Measurements from ENCODE around the gene SLC25A44. TPM values are rescaled to one million over a fixed set of nuclear protein-coding genes. Genes with fewer than 3 reads are reported as not detected.

Gene SLC25A44
- total and polyA plus RNA-seq, 2 of the 8 experiments (the other 6 are each of a cell fraction or from before 2014, with no cell fraction given), result 23.4 to 32.1 TPM

DNA sequence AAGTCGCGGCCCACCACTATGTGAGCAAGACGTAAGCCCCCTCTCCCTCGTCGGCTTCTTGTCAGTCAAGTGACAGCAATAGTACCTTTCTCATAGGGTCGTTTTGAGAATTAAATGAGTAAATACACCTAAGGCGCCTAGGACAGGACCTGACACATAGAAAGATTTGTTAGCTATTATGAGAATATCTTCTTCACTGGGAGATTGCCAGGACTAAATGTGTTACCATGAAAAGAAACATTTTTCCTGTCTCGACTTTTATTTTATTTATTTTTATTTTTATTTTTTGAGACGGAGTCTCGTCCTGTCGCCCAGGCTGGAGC is 19.7 kb downstream of the SLC25A44 start:
- Histone ChIP-seq H3K56ac (replicated peaks; ENCODE audit: insufficient read length, low read depth, low read length) (no peak overlapping the region), H3K27ac (ENCODE audit: low read depth, low read length) (peak overlapping the region; percentile 100), H4K8ac (ENCODE audit: extremely low read depth, insufficient read depth, low read length) (peak overlapping the region; percentile 100; the same call in 1 of the 2 replicates), H3K79me2 (ENCODE audit: control insufficient read depth in 1 of 2, insufficient read depth in 2 of 2, low read length in 2 of 2) (peaks cover 7 to 22% of the 10 kb centered on the region in 2 experiments), H4K20me1 (replicated peaks in 1 of 2; ENCODE audit: control insufficient read depth in 1 of 2, insufficient read depth in 2 of 2, low read length in 2 of 2) (no peaks in the 10 kb centered on the region), H3K23ac (ENCODE audit: insufficient read length) (no peak overlapping the region), H3K79me1 (ENCODE audit: low read depth, low read length) (peaks cover 4% of the 10 kb centered on the region), H3K9me3 (ENCODE audit: insufficient read depth in 2 of 2, low read depth in 1 of 2, low read length in 1 of 2) (no peaks in the 10 kb centered on the region; a peak in 1 of 4 replicates), H2BK120ac (replicated peaks; ENCODE audit: low read depth, low read length) (no peak overlapping the region), H2BK5ac (ENCODE audit: low read depth, low read length) (0 out of 2 replicates have a peak overlapping the region, but pooled peaks have one; percentile 3), H3K36me3 (ENCODE audit: control insufficient read depth in 2 of 4, insufficient read depth in 4 of 4, low read length in 3 of 4) (peaks cover 3 to 24% (median 5%) of the 10 kb centered on the region in 4 experiments; a peak in 6 of 8 replicates), H3K18ac (ENCODE audit: extremely low read depth, low read length) (no peak overlapping the region), H2AFZ (ENCODE audit: low read length) (no peak overlapping the region), H3K27me3 (replicated peaks in 1 of 4; ENCODE audit: control insufficient read depth in 3 of 4, extremely low read depth in 1 of 4, insufficient read depth in 3 of 4, low read length in 3 of 4) (no peaks in the 10 kb centered on the region), H3K4ac (replicated peaks; ENCODE audit: insufficient read length, low read depth, low read length) (no peak overlapping the region), H3K4me2 (ENCODE audit: insufficient read depth in 1 of 2, low read depth in 2 of 2, low read length in 2 of 2) (peak overlapping the region; percentile 63 to 86), H3K9ac (replicated peaks in 1 of 4; ENCODE audit: extremely low read depth in 1 of 4, low read depth in 3 of 4, low read length in 3 of 4) (peak overlapping the region in 3 of 4 experiments; percentile 97 to 100 (median 100); a peak in 6 of 7 replicates), H3K23me2 (ENCODE audit: low read depth, low read length) (0 out of 2 replicates have a peak, but pooled peaks cover 3% of the 10 kb centered on the region), H4K91ac (replicated peaks; ENCODE audit: insufficient read length, low read length) (no peak overlapping the region), H3K4me3 (ENCODE audit: extremely low read depth in 1 of 4, insufficient read depth in 2 of 4, low read depth in 3 of 4, low read length in 4 of 4) (peak overlapping the region; percentile 53 to 97 (median 92)), H3K4me1 (replicated peaks in 1 of 4; ENCODE audit: control insufficient read depth in 3 of 4, insufficient read depth in 4 of 4, low read length in 3 of 4) (peaks cover 0 to 5% (median 3%) of the 10 kb centered on the region in 4 experiments; a peak in 5 of 7 replicates), H2BK15ac (ENCODE audit: low read length) (no peak overlapping the region), H2BK12ac (ENCODE audit: low read depth, low read length) (no peak overlapping the region), H4K5ac (ENCODE audit: insufficient read length, low read depth, low read length) (peak overlapping the region; percentile 34), H2BK20ac (ENCODE audit: low read length) (no peak overlapping the region), H2AK5ac (ENCODE audit: low read depth, low read length) (no peak overlapping the region), H3K14ac (ENCODE audit: insufficient read length) (no peak overlapping the region)
- FAIRE-seq (no peak), DNase-seq (ENCODE audit: low read depth in 1 of 2, low spot score in 2 of 2) (no peak)
- ChIA-PET POLR2A (ENCODE audit: partially characterized antibody) (interaction anchor here (0.6 to 6.5 kb wide), 37 partner anchors 11 to 237 kb away, joined by 3 to 77 read pairs (median 5); partner anchors contain the start of genes ARHGEF2, BGLAP, CCT3 and LMNA), CTCF (ENCODE audit: partially characterized antibody) (interaction anchor here (0.9 to 4.5 kb wide), 16 partner anchors 8 to 118 kb away, joined by 3 to 34 read pairs (median 4); partner anchors contain the start of gene SLC25A44)
- no peak for TF ChIP-seq GTF2F1 (IDR thresholded peaks at IDR 0.05; ENCODE audit: borderline replicate concordance, low read depth, low read length)
- TF ChIP-seq EGR1 (IDR thresholded peaks at IDR 0.05; ENCODE audit: borderline replicate concordance, low read depth, low read length), result no peak
- no peak for TF ChIP-seq RFX5 (IDR thresholded peaks at IDR 0.05; ENCODE audit: borderline replicate concordance, low read depth, low read length)
- no peak for TF ChIP-seq GABPA (IDR thresholded peaks at IDR 0.05; ENCODE audit: borderline replicate concordance, insufficient read depth, low read length)
- WGBS, 2 experiments (ENCODE audit: extremely low coverage in 1 of 2, insufficient coverage in 1 of 2, insufficient read length in 1 of 2, insufficient replicate concordance in 2 of 2, low coverage in 1 of 2, low lambda C conversion rate in 2 of 2, missing lambda C conversion rate in 1 of 2), result 33% methylated on average over 11 of the region's 11 CpGs; no CpG with 5 or more reads in 1 of the 2 experiments
